Activated CD8-positive, alpha-beta memory T cell treated with anti-CD3 and anti-CD28 coated beads for 4 hours (primary cell): ENCODE results near the gene DMWD.

ENCODE experiments used
- DNase-seq, 2 donors: peaks; one replicate each; pipeline ENCODE4 v3.0.0-alpha.2; 2020; ENCODE audit warnings: low read depth in 2 of 2

The DMWD gene, protein sequence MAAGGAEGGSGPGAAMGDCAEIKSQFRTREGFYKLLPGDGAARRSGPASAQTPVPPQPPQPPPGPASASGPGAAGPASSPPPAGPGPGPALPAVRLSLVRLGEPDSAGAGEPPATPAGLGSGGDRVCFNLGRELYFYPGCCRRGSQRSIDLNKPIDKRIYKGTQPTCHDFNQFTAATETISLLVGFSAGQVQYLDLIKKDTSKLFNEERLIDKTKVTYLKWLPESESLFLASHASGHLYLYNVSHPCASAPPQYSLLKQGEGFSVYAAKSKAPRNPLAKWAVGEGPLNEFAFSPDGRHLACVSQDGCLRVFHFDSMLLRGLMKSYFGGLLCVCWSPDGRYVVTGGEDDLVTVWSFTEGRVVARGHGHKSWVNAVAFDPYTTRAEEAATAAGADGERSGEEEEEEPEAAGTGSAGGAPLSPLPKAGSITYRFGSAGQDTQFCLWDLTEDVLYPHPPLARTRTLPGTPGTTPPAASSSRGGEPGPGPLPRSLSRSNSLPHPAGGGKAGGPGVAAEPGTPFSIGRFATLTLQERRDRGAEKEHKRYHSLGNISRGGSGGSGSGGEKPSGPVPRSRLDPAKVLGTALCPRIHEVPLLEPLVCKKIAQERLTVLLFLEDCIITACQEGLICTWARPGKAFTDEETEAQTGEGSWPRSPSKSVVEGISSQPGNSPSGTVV

DNA sequence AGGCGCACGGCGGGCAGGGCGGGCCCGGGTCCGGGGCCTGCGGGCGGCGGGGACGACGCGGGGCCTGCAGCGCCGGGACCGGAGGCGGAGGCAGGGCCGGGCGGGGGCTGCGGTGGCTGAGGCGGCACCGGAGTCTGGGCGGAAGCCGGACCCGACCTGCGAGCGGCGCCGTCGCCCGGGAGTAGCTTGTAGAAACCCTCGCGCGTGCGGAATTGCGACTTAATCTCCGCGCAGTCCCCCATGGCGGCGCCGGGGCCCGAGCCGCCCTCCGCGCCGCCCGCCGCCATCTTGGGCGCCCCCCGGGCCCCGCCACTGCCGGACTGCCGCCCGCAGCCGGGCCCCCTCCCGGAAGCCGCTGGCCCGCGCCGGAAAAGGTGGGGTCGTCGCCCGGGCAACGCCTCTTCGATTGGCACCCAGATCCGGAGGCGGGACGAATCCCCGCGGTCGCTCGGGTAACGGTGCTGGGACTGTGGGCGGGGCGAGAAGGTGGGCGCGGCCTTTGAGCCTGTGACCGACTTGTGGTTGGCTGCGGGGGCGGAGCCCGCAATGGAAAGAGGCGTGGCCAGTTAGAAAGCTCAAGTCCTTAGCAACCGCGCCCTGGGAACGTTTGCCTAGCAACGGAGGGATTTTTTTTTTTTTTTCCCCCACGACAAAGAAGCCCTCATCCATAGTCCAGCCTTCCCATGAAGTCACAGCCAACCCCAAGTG, at the start of gene DMWD:
Gene DMWD (minus strand): TSS at position 376 of the 708 bp plus-strand sequence. CDS start 89 bp downstream, at position 287.
- peak; percentile 99 to 100 for DNase-seq

DNA sequence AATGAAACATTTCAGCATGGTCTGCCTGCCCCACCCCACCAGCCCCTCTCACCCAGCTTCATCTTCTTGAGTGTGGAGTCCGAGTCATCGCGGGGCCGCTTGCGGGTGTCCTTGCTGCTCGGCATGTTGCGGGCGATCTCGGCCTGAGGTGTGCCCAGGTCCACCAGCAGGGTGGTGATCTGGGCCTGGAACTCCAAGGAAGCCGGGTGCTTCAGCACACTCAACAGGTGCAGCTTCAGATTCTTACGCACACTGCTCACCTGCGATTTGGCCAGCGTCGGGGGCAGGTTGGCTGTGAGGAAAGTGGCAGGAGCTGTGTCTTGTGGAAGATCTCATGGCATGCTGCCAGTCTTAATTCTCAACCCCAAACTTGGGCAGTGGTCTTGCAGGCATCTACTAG, 49.6 kb upstream of the DMWD start:
- no peak for DNase-seq

DNA sequence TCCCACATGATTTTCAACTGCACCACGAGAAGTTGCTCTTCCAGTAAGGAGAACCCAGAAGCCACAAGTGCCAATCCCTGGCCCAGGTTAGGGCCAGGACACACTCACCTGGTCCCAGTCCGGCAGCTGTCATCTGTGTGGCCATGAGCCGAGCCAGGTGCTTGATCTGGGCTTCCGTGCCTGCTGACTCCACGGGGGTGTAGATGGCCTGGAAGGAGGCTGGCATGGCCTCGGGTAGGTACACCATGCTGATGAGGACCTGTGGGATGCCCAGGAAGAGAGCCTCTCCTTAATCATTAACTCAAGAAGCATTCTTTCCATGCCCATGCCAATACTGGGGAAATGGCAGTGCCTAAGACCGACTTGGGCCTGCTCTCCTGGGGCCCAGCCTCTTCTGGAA, 42.3 kb upstream of the DMWD start:
- no peak for DNase-seq

DNA sequence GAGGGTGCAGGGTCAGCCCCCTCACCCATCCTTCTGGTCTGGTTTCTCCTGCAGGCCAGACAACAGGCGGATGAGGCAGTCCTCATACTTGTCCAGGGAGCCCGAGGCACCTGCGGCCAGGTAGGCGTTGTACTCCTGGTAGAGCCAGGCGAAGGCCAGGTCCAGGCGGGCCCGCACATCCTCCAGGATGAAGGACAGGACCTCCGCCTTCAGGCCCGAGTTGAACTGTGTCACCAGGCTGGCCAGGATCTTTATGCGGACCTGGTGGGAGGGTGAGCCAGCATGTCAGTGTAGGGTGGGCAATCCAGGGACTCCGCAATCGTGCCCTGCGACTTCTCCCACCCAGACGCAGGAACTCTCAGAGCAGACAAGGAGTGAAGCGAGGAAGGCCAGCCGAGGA, 36.3 kb upstream of the DMWD start:
- DNase-seq: no peak

DNA sequence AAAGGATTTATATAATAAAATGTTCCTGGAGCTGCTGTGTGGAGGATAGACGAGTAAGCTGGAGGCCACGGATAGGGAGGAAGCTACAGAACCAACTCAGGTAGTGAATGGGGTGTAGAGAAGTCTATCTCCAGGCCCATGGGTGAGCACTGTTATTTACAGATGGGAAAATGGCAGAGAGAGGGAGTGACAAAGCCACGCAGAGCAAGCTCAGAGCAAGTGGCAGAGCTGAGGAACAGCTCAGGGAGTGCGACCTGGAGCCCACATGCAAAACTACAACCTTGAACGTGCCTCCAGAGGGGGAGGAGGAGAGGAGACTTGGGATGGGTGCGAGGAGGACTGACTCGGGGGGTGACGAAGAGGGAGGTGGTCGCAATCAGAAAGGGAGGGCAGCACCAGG, 35.9 kb upstream of the DMWD start:
- no peak for DNase-seq

DNA sequence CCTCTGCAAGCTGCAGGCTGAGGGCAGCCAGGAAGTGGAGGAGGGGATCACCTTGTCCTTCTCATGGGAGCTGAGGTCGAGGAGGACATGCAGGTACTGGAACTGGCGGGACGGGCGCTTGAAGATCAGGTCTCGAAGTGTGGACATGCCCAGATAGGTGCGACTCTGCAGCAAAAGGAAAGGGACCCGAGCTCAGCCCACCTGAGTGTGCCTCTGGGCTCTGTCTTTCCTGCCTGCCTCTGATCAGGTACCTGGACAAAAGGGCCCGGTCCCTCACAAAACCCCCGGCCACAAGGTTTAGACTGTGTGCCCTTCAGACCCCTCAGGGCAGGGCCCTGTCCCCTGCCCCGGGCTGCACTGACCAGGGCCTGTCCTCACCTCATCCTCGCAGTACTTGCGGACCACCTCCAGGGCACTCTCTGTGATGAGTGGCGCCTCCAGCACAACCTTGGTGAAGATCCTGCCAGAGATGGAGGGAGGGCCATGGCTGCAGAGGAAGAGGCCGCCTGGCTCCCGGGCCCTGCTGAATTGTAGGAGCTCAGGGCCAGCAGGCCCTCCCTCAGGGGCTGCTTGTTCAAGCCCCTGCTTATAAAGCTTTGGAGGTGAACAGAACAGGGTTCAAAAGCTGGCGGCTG, 34.9 kb upstream of the DMWD start:
- no peak for DNase-seq

DNA sequence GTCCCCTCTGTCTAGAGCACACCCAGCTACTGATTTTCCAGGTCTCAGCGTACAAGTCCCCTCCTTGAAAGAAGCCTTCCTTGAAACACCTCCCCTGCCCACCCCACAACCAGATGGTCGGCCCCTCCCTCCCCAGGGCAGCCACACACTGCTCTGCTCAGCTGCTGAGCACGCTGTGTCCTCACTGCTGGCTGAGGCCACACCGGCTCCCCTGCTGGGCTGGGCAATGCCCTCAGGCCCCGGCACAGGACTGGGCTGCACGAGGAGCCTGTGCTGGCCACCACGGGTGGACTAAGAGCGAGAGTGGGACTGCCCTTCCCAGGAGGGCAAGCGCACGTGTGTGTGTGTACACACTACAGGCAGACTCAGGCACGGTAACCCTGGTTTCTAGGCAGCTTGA, 34.3 kb upstream of the DMWD start:
- DNase-seq: no peak

DNA sequence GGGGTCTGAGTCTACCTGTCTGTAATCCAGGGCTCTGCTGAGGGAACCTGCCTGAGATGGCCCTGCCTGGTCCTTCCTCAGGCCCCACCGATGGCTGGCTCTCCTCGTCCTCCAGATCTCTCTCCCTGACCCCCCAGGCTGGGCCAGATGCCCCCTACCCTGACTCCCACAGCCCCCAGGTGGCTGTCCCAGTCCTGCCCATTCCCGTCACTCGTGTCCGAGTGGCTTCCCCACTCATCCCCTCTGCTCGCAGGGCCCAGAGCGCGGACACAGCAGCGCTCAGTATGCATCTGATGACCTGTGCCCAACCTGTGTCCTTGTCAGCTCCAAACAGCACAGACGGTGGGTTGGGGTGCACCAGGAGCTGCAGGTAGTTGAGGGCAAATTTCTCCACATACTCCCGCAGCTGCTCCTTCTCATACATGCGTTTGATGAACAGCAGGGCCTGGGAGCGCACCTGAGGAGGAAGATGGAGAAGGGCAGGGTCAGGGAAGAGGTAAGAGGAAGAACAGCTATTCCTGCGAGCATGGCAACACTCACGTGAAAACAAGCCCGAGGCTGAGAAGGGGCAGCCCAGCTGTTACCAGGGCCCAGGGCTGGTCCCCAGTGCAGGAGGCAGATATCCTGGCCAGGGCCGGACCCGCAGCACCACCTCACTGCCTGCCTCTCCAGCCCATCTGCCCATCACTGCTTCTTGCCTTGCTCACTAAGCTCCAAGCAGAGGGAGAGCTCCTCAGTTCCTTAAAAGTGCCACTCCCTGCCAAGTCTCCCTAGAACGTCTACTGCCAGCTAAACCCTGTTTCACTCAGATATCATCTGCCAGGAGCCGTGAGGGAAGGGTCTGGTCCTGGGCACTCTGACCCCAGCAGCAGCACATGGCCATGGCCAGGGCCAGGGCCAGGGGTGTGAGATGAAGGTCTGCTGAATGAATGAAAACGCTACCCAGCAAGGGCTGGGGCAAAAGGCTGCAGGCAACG, 33.6 kb upstream of the DMWD start:
- DNase-seq: no peak

DNA sequence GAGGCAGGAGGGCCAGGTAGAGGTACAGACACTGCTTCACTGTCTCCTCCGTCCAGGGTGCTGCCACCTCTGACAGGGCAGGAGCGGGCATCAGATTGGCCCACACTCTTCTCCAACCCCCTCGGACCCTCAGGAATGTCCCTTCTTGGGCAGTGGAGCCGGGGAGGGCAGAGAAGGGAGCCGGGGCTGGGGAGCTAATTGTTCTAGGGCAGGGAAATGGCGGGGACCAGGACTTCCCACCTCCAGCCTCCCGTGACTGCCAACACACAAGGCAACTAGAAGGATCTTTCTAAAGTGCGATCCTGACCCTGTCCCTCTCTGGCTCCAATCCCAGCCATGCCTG, 32.6 kb upstream of the DMWD start:
- no peak for DNase-seq

DNA sequence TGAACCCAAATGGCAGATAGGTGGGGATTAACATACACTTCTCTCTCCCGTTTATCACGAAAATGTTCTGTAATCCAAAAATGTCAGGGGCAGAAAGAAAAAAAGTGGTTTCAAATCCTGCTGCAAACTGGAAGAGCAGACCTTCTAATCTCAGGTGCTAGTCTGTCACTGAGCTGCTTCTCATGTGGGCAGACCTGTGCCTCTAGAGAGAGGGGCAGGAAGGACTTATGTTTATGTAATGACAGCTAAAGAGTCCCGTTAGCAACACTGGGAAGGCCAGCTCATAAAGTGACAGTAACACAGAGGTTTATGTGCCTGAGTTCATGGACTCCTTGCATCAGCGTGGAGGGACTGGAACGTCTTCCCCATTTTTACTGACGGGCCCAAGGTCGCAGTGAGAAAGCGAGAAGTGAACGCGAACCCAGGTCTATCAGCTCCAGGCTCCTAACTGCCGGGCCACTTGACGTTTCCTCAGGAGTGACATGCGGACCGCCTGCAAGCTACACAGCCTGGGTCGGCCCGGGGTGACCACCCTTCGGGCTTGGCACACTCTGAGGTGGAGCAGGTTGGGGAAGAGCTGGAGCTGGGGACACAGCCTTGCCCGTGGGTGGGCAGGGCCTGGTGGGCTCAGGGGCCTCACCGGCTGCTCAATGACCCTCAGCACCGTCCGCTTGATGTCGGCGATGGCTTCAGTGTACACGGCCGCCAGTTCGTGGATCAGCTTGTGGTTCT, 32.1 kb upstream of the DMWD start:
- no peak for DNase-seq

DNA sequence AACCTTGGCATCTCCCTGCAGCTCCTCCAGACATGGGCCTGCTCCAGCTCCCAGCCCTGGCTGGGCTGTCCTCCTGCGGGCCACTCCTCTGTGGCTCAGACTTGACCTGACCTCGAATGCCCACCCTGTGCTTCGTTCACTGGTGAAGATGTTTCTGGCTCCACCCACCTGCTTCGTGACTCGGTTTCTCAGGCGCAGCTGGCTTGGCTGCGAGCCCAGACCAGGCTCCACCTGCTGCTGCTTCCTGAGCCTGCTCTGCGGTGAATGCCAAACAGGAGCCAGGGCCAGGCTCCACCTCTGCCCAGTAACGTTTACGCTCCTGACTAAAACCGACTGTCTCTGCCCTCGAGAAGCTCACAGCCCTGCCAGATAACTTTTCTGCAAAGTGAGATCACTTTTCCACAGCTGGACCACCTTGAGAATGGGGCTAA, 31.4 kb upstream of the DMWD start:
- DNase-seq: no peak

DNA sequence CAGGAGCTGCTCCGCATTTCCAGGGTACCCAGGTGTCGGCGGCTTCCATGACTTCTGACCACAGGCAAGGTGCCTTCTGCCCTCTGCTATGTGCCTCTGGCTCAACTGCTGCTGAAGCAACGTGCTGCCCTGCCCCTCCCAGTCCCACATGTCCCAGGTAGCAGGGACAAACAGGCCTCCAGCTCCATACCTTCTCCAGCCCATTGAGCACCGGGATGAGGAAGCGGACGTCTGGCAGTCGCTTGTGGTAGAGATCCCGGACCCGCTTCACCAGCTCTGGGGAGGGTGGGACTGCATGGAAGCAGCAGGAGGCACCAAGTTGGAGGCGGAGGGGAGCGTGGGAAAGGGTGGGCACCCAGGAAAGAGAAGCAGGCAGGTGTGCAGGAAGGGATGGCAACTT, 30.5 kb upstream of the DMWD start:
- DNase-seq: no peak

DNA sequence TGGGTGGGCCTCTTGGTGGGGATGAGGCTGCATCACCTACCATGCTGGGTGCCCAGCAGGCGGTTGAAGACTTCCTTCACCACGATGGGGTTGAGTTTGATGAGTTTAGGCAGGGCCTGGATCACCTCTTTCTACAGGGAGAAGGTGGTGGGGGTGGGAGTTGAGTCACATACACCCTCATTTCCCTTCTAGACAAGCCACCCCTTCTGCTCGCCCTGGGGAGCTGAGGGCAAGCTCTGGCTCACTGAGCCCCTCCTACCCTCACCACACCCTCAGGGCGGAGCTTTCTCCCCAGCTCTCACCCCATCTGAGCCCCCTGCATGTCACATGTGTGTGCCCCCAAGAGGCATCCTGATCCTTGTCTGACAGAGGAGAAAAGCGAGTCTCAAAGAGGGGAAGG, 30.1 kb upstream of the DMWD start:
- DNase-seq: no peak

DNA sequence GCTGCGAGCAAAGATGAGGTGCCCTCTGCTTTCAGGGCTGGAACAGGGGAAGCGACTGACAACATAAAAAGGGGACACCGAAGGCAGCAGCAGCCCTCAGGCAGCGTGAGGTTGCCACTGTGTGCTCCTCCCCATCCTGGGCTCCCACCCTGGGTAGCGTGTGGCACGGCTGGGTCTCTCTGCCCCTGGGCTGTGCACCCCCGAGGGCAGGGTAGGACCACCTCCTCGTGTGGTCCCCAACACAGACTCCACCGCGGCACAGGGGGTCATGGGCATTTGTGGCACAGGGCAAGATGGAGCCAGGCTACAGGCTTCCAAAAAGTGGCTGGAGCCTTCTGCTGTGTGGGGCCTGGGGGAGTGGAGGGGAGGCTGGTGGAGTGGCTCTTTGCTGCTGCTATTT, 28.9 kb upstream of the DMWD start:
- no peak for DNase-seq

DNA sequence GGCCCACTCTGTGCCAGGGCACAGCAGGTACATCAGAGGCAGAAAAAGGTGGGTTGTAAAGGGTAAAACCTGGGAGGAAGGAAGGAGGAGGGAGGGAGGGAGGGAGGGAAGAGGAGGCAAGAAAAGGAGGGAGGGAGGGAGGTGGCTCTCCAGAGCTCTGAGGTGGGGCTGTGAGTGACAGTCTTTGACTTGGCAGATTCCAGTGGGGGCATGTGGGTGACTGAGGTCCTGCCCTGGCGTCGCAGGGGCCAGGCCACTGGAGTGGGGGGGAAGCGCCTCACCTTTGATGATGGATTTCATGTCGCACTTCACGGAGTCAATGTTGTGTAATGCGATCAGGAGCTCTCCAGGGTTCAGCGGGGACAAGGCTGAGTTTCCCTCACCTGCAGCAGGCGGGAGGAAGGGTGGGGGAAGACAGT, 28.5 kb upstream of the DMWD start:
- no peak for DNase-seq

DNA sequence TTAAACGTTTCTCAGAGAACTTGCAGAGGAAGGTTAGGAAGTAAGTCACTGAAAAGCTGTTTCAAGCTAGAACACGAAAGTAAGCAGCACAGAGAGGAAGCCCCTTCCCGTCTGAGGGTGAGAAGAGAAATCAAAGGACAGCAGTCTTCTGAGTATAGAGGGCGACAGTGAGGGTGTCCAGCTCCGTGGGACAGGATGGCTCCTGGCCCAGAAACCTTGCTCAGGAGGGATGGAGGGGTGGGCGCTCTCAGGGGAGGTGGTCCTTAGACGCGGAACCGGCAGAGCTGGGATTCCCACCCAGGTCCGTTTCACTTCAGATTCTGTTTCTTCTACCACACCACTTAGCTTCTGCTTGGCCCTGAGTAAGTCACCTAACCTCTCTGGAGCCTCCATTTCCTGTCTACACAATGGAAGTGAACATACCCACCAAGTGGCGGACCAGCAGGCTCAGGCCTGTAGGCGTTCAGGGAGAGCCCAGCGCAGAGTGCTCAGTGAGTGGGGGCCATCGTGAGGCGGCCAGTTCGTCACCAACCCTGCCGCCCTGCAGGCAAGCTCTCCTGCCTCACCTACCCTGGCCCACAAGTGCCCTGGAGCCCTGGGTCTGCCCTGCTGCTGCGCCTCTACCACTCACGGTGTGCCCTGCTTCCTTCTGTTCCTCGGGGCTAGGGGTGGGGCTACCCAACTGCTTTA, 27.9 kb upstream of the DMWD start:
- no peak for DNase-seq

DNA sequence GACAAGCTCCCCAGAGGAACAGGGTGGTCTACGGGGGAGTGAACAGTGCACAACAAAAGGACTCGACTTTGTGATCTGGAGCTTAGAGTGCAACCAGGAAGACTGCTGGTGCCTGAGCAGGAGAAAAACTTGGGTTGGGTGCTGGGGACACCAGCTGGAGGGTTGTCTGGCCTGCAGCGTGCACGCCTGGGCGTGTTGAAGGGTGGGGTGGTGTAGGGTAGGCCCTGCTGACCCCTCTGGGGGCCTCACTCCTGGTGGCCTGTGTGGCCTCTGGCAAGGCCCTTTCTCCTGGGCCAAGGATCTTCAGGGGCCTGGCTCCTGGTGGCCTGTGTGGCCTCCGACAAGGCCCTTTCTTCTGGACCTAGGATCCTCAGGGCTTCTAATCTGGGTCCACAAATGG, 27.1 kb upstream of the DMWD start:
- DNase-seq: no peak

DNA sequence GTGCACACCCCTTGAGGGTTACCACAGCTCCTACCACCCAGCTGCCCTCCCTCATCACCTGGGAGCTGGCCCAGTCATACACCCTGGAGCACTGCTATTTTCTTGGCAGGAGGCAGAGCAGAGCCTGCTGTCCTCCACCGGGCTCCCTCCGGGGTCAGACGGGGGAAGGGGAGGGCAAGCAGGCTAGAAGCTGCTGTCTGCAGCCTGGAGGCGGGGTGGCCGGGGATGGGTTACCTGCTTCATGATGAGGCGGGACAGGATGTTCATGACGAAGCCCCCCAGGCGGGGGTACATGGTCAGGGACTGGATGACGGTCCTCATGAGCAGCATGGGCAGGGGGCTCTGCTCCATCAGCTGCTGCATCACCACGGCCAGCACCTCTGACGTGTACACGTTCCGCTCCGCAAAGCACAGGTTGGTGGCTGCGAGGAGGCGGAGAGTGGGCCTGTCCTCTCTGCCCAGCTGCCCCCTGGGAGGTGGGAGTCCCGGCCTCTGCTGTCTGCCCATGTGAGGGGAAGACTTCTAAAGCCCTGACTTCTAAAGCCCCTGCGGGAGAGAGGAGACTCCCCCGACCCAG, 25.2 kb upstream of the DMWD start:
- DNase-seq: no peak

DNA sequence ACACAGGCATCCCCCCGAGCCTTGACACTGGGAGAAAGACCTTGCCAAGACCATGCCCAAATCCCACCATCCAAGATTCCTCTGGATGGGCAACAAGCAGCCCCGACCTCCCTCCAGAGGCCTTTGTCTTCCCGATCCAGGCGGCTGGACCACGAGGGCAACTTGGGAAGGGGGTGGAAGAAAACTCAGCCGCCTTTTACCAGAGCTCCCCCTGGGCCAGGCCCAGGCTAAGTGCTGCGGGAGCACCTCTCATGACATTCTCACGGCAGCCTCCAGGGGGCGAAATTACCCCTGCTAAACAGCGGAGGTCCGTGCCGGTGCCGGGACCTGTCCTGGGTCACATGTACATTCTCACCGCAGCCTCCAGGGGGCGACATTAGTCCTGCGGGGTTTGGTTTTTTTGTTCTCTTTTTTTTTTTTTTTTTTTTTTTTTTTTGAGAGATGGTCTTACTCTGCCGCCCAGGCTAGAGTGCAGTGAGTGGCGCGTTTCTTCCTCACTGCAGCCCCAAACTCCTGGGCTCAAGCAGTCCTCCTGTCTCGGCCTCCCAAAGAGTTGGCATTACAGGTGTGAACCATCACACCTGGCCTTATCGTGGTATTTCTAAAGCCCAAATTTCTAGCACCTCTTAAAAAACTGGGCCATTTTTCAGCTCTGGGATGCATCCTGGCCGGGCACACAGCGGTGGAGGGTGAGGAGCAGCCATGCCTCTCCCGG, 24.5 kb upstream of the DMWD start:
- DNase-seq: peak; percentile 90 to 92
